ENCODE results near the gene SNX8.

SNX8 gene

GRCh38 chr7:2242541-2243429 lies 71.5 kb downstream of the SNX8 start:
- TF ChIP-seq EZH2phosphoT487 (IDR thresholded peaks at IDR 0.05; ENCODE audit: borderline replicate concordance, low read length), result no peak
- TF ChIP-seq CTCF (IDR thresholded peaks at IDR 0.05; ENCODE audit: low read depth, low read length, poor library complexity, severe bottlenecking), result no peak
- H3F3A ChIP-seq (ENCODE audit: control insufficient read depth, insufficient read depth), result peaks cover 30% of the 10 kb centered on the region
- H3K79me2 ChIP-seq (ENCODE audit: control insufficient read depth, low read length), result peaks cover 63% of the 10 kb centered on the region
- peaks cover 59% of the 10 kb centered on the region for H3K36me3 ChIP-seq (ENCODE audit: control insufficient read depth, low read length)
- H4K20me1 ChIP-seq (ENCODE audit: control insufficient read depth, insufficient read depth, low read depth, low read length), result no peaks in the 10 kb centered on the region
- H3K4me3 ChIP-seq (ENCODE audit: low read length), result peak overlapping the region; percentile 85
- H3K9me2 ChIP-seq (replicated peaks; ENCODE audit: control insufficient read depth, low read length), result no peaks in the 10 kb centered on the region
- peak overlapping the region; percentile 90 for H3K4me2 ChIP-seq (ENCODE audit: low read length)
- H3K9me3 ChIP-seq (ENCODE audit: control insufficient read depth, insufficient read depth, low read length), result no peaks in the 10 kb centered on the region
- no peaks in the 10 kb centered on the region for H3K27me3 ChIP-seq (ENCODE audit: control insufficient read depth, low read length)
- H3K4me1 ChIP-seq (ENCODE audit: control insufficient read depth, low read length), result peaks cover 73% of the 10 kb centered on the region
- H3K27ac ChIP-seq (ENCODE audit: low read depth, low read length), result peak overlapping the region; percentile 58

GRCh38 chr7:2241580-2242540 lies 72.4 kb downstream of the SNX8 start, which contains the start of the genes MRM2 and NUDT1:
MRM2 (minus strand) TSS chr7:2242205; CDS start chr7:2242169, 36 bp downstream.
NUDT1 (plus strand) TSS chr7:2242226; CDS start chr7:2244575, 2,349 bp downstream.
- Histone ChIP-seq H3K27me3 (ENCODE audit: control insufficient read depth, low read length) (no peaks in the 10 kb centered on the region), H3F3A (ENCODE audit: control insufficient read depth, insufficient read depth) (peaks cover 33% of the 10 kb centered on the region), H3K4me2 (ENCODE audit: low read length) (peak within 1 kb of the TSS; percentile 90), H4K20me1 (ENCODE audit: control insufficient read depth, insufficient read depth, low read depth, low read length) (no peaks in the 10 kb centered on the region), H3K4me3 (ENCODE audit: low read length) (peak within 1 kb of the TSS; percentile 85), H3K4me1 (ENCODE audit: control insufficient read depth, low read length) (peaks cover 77% of the 10 kb centered on the region), H3K9me2 (replicated peaks; ENCODE audit: control insufficient read depth, low read length) (no peaks in the 10 kb centered on the region), H3K79me2 (ENCODE audit: control insufficient read depth, low read length) (peaks cover 65% of the 10 kb centered on the region), H3K9me3 (ENCODE audit: control insufficient read depth, insufficient read depth, low read length) (no peaks in the 10 kb centered on the region), H3K36me3 (ENCODE audit: control insufficient read depth, low read length) (peaks cover 58% of the 10 kb centered on the region), H3K27ac (ENCODE audit: low read depth, low read length) (peak within 1 kb of the TSS; percentile 58)
- no peak for TF ChIP-seq EZH2phosphoT487 (IDR thresholded peaks at IDR 0.05; ENCODE audit: borderline replicate concordance, low read length)
- peak; percentile 30 for TF ChIP-seq CTCF (IDR thresholded peaks at IDR 0.05; ENCODE audit: low read depth, low read length, poor library complexity, severe bottlenecking)

DNA sequence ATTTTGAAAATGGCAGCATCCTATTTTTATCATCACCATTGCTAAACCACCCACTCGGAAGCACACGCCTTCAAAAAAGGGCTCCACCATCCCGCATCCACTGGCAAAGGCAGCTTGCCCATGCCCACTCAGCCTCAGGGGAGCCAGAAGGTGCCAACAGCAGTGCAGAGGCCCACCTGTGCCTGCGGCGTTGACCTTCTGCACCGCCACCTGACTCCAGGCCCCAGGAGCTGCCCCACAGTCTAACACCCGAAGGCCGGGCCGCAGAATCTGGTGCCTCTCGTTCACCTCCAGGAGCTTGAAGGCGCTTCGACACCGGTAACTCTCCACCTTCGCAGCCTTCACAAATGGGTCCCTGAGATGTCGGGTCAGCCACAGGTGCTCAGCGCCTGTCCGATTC lies 75.0 kb downstream of the SNX8 start:
- peaks cover 47% of the 10 kb centered on the region for H3F3A ChIP-seq (ENCODE audit: control insufficient read depth, insufficient read depth)
- H3K9me3 ChIP-seq (ENCODE audit: control insufficient read depth, insufficient read depth, low read length), result no peaks in the 10 kb centered on the region
- no peaks in the 10 kb centered on the region for H3K27me3 ChIP-seq (ENCODE audit: control insufficient read depth, low read length)
- peaks cover 87% of the 10 kb centered on the region for H3K79me2 ChIP-seq (ENCODE audit: control insufficient read depth, low read length)
- H3K36me3 ChIP-seq (ENCODE audit: control insufficient read depth, low read length), result peaks cover 67% of the 10 kb centered on the region
- H3K4me3 ChIP-seq (ENCODE audit: low read length), result peak overlapping the region; percentile 17; the same call in 1 of the 2 replicates
- TF ChIP-seq EZH2phosphoT487 (IDR thresholded peaks at IDR 0.05; ENCODE audit: borderline replicate concordance, low read length) (no peak), CTCF (IDR thresholded peaks at IDR 0.05; ENCODE audit: low read depth, low read length, poor library complexity, severe bottlenecking) (no peak)
- peaks cover 76% of the 10 kb centered on the region for H3K4me1 ChIP-seq (ENCODE audit: control insufficient read depth, low read length)
- H3K4me2 ChIP-seq (ENCODE audit: low read length), result peak overlapping the region; percentile 44
- H4K20me1 ChIP-seq (ENCODE audit: control insufficient read depth, insufficient read depth, low read depth, low read length), result no peaks in the 10 kb centered on the region
- no peaks in the 10 kb centered on the region for H3K9me2 ChIP-seq (replicated peaks; ENCODE audit: control insufficient read depth, low read length)
- peak overlapping the region; percentile 11 for H3K27ac ChIP-seq (ENCODE audit: low read depth, low read length)
